HFF-Myc (cell line): ENCODE results near the gene IFT52.
A peak's percentile ranks its signal among the peaks of the same experiment; 100 is the strongest.
"Not testable (repeated sequence)": the region's sequence is repeated elsewhere in the genome, so short reads cannot be mapped to it uniquely, and the experiment has no call there.

ENCODE experiments used
- DNase-seq: peaks from one replicate; pipeline ENCODE4 v3.0.0-alpha.2; 2011; ENCODE audit warnings: low read depth; ENCODE audit errors: extremely low read depth
- H3K4me3 ChIP-seq: replicated peaks from 2 replicates; pipeline ENCODE4 v1.5.1; 2011; ENCODE audit warnings: low read depth, mild to moderate bottlenecking, control low read depth, low read length
- CTCF ChIP-seq: IDR thresholded peaks from 2 replicates; pipeline ENCODE4 v1.5.1; 2012; ENCODE audit warnings: mild to moderate bottlenecking, low read depth, low read length, control low read depth; ENCODE audit errors: missing control alignments

IFT52 gene

DNA sequence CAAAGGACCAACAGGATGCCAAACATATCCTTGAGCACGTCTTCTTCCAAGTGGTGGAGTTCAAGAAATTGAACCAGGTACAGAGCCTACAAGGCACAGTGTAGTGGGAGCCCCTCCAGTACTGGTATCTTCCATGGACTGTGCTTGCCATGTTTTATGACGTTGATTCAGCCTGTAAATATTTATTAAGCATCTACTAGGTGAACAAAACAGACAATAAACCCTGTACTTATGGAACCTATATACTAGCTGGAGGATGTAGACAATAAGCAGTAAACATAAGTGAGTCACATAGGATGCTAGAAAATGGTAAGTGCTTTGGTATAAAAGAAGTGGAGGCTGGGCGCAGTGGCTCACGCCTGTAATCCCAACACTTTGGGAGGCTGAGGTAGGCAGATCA lies 51.8 kb downstream of the IFT52 start:
- H3K4me3 ChIP-seq: no peak overlapping the region
- no peak for DNase-seq

DNA sequence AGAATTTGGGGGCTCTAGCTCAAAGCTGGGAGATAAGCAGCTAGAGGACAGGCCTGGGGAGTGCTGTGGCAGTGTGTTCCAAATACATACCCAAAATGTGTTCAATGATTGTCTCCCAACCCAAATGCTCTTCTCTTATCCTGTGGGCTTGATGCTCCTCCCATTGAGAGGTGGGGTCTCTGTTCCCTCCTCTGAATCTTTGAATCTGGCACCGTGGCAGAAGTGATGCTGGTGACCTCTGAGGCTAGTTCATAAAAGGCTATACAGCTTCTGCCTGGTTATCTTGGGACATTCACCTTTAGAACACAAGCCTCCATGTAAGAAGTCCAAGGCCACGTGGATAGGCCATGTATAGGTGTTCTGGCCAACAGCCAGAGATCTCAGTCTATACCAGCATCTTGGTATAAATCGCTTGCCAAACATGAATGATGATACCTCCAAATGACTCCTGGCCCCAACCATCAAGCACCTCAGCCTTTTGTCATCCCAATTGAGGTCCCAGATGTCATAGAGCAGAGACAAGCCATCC lies 60.3 kb downstream of the IFT52 start:
- H3K4me3 ChIP-seq: no peak overlapping the region
- DNase-seq: no peak
- no peak for TF ChIP-seq CTCF

More for the DNA sequence above, 51.8 kb downstream of the IFT52 start:
- TF ChIP-seq CTCF: no peak

- not testable (repeated sequence) for H3K4me3 ChIP-seq, DNase-seq
Measured at GRCh38 chr20:43651650-43652184, 61.0 kb downstream of the IFT52 start.

GRCh38 chr20:43653966-43654365 lies 63.2 kb downstream of the IFT52 start:
- no peak for DNase-seq
- no peak for TF ChIP-seq CTCF
- H3K4me3 ChIP-seq: no peak overlapping the region

DNA sequence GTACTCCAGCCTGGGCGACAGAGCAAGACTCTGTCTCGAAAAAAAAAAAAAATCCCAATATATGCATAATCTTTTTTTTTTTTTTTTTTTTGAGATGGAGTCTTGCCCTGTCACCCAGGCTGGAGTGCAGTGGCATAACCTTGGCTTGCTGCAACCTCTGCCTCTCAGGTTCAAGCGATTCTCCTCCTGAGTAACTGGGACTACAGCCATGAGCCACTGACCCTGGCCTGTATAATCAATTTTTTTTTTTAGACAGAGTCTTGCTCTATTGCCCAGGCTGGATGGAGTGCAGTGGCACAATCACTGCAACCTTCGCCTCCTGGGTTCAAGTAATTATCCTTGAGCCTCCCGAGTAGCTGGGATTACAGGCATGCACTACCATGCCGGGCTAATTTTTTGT lies 64.4 kb downstream of the IFT52 start:
- not testable (repeated sequence) for H3K4me3 ChIP-seq, DNase-seq

DNA sequence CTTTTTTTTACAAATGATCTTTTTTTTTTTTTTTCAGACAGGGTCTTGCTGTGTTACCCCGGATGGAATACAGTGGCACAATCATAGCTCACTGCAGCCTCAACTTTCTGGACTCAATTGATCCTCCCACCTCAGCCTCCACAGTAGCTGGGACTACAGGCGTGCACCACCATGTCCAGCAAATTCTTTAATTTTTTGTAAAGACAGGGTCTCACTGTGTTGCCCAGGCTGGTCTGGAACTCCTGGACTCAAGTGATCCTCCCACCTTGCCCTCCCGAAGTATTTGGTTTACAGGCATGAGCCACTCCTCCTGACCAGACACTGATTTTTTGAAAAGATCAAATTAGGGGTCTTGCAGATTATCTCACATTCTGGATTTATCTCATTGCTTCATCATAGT lies 65.2 kb downstream of the IFT52 start:
- no peak for TF ChIP-seq CTCF
- H3K4me3 ChIP-seq: no peak overlapping the region
- DNase-seq: no peak

DNA sequence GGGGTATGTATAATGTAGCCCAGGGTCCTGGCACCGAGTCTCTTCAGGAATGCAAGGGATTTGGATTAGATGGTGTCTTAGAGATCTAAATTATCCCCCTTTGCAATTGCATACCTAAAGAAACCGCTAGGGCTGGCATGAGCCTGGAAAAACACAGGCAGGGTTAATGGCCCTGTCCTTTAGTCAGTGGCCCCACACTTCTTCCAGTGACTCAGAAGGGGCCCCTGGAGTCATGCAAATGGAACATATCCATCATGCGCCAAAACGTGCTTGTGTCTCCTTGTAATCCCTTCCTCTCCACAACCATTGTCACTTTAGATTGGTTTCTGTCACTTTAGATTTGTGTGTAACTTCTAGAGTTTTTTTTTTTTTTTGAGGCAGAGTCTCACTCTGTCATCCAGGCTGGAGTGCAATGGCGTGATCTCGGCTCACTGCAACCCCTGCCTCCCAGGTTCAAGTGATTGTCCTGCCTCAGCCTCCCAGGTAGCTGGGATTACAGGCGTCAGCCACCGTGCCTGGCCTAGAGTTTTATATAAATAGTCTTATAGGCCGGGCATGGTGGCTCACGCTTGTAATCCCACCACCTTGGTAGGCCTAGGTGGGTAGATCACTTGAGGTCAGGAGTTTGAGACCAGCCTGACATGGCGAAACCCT lies 67.5 kb downstream of the IFT52 start:
- H3K4me3 ChIP-seq: peak overlapping the region; percentile 81
- DNase-seq: no peak
- TF ChIP-seq CTCF: no peak
